Panc1 (cell line): Measurements from ENCODE around the gene ABLIM2. TPM values are rescaled to one million over a fixed set of nuclear protein-coding genes. Genes with fewer than 3 reads are reported as not detected.

ENCODE experiments used
- ATAC-seq: fragments of 200-7000 bp; cut with Tn5 transposase; 2 replicates; pipeline ENCODE4 v1.9.1; 2020; ENCODE audit warnings: mild to moderate bottlenecking, moderate library complexity
- BruUV-seq: library from RNA; stranded (reverse); fragments of 400-500 nt; replicated peaks from 2 replicates; lab custom pipeline; 2021; lab: Mats Ljungman, UMichigan
- CTCF ChIA-PET: fragments of 300-600 bp; sonication (Branson Sonifier 250); formaldehyde crosslinking; loops from one replicate; lab custom pipeline; 2022; ENCODE audit warnings: antibody characterized with exemption; lab: Charles Lee
- POLR2A ChIA-PET: fragments of 300-600 bp; sonication (Branson Sonifier 250); formaldehyde crosslinking; loops from one replicate; lab custom pipeline; 2022; ENCODE audit warnings: antibody characterized with exemption; lab: Charles Lee
- DNase-seq: peaks from one replicate; pipeline ENCODE4 v3.0.0-alpha.2; 2010; ENCODE audit warnings: low read depth, low spot score
- H3K27ac ChIP-seq: 2 replicates; pipeline ENCODE4 v1.5.1; 2011; ENCODE audit warnings: mild to moderate bottlenecking, low read length, inconsistent platforms
- H3K27me3 ChIP-seq: fragments of 200-500 bp; sonication (Bioruptor generic); 2 replicates; pipeline ENCODE4 v1.6.0; 2014; ENCODE audit warnings: low read length, inconsistent platforms; ENCODE audit not compliant: control insufficient read depth, insufficient read depth
- H3K36me3 ChIP-seq: fragments of 200-500 bp; sonication (Bioruptor generic); 2 replicates; pipeline ENCODE4 v1.5.1; 2014; ENCODE audit warnings: inconsistent platforms, mild to moderate bottlenecking, low read length, moderate library complexity; ENCODE audit not compliant: control insufficient read depth, insufficient read depth
- H3K4me1 ChIP-seq: 2 replicates; pipeline ENCODE4 v1.5.1; 2011; ENCODE audit warnings: inconsistent platforms, mild to moderate bottlenecking, low read length, moderate library complexity; ENCODE audit not compliant: control insufficient read depth, insufficient read depth
- H3K4me3 ChIP-seq, 2 experiments: 2 replicates each; pipeline ENCODE4 v1.5.1; 2011 to 2012; ENCODE audit warnings: low read depth in 2 of 2, low read length in 2 of 2, mild to moderate bottlenecking in 2 of 2, inconsistent platforms in 1 of 2, moderate library complexity in 1 of 2
- H3K9me3 ChIP-seq: fragments of 200-500 bp; sonication (Bioruptor generic); 2 replicates; pipeline ENCODE4 v1.5.1; 2014; ENCODE audit warnings: low read depth, mild to moderate bottlenecking, inconsistent platforms, low read length, moderate library complexity; ENCODE audit not compliant: control insufficient read depth, insufficient read depth
- POLR2AphosphoS5 ChIP-seq: IDR thresholded peaks from 2 replicates; pipeline ENCODE4 v1.6.1; 2012; ENCODE audit warnings: mild to moderate bottlenecking, low read depth, low read length, moderate library complexity
- SIN3A ChIP-seq: IDR thresholded peaks from 2 replicates; pipeline ENCODE4 v1.6.1; 2012; ENCODE audit warnings: low read depth, mild to moderate bottlenecking, low read length, moderate library complexity, borderline replicate concordance; ENCODE audit not compliant: insufficient read depth
- TCF7L2 ChIP-seq: IDR thresholded peaks from 2 replicates; pipeline ENCODE4 v1.6.1; 2011; ENCODE audit warnings: mild to moderate bottlenecking, low read depth, low read length, inconsistent platforms
- in situ Hi-C: cut with HindIII; loops from 2 replicates; pipeline ENCODE4 v1.10.0; 2016; ENCODE audit warnings: low sequenced_read_pairs, low pct_unique_long_range_greater_than_20kb
- intact Hi-C: fragments of 100-400 bp; cut with micrococcal nuclease; formaldehyde crosslinking; loops from one replicate; pipeline ENCODE4 v1.10.0; 2022; ENCODE audit not compliant: unreplicated experiment
- total RNA-seq: library from RNA; stranded (reverse); gene quantifications from one replicate; pipeline ENCODE4 v1.2.1, GENCODE V29; 2021; ENCODE audit not compliant: unreplicated experiment
- TF ChIP-seq, protein P1 (sequence below): fragments of 450-650 bp; IDR thresholded peaks from 2 replicates; pipeline ENCODE4 v1.5.1; 2017; ENCODE audit warnings: mild to moderate bottlenecking
- TF ChIP-seq, protein P2 (sequence below), 2 experiments: IDR thresholded peaks; 2 replicates each; pipeline ENCODE4 v1.6.1; 2011 to 2012; ENCODE audit warnings: low read depth in 2 of 2, control low read depth in 1 of 2, low read length in 1 of 2, mild to moderate bottlenecking in 1 of 2, moderate library complexity in 1 of 2; ENCODE audit not compliant: insufficient read depth in 1 of 2

Gene ABLIM2
- total RNA-seq, 1 experiment from 2014 or later = 0.64 TPM

DNA sequence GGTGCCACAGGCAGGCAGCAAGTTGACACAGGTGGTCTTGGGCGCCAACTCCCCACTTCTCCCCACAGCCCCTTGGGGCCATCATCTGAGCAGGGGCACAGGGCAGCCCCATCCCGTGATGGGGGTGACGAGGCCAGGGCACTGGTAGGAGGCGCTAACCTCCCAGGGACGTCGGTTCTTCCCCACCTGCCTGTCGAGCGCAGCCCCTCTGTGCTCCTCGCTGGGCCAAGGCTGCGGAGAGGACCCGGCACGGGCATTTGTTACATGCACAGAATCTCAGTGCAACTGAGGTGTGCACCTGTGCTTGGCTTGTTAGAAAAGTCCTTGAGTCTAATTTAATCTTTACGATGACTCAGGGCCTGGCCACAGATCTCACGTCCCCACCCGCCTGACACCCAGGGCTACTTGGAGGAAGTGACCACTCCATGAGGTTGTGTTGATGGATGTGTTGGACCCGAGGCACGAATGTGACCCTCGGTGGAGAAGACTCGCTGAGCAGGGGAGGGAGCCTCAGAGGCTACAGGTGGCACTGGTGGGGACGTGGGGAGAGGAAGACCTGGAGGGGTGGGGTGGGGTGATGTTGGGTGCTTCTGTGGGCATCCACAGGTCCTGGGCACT, 37.3 kb upstream of the ABLIM2 start:
- Histone ChIP-seq H3K9me3 (no peaks in the 10 kb centered on the region), H3K27ac (no peak overlapping the region), H3K4me3 (no peak overlapping the region), H3K27me3 (no peaks in the 10 kb centered on the region), H3K4me1 (peaks cover 12% of the 10 kb centered on the region), H3K36me3 (no peaks in the 10 kb centered on the region)
- no TSS peak for BruUV-seq
- DNase-seq (no peak), ATAC-seq (no peak)
- ChIA-PET CTCF (no interaction called here), POLR2A (no interaction called here)
- TF ChIP-seq TCF7L2 (no peak), SIN3A (no peak), POLR2AphosphoS5 (no peak)
- TF ChIP-seq, protein P1, sequence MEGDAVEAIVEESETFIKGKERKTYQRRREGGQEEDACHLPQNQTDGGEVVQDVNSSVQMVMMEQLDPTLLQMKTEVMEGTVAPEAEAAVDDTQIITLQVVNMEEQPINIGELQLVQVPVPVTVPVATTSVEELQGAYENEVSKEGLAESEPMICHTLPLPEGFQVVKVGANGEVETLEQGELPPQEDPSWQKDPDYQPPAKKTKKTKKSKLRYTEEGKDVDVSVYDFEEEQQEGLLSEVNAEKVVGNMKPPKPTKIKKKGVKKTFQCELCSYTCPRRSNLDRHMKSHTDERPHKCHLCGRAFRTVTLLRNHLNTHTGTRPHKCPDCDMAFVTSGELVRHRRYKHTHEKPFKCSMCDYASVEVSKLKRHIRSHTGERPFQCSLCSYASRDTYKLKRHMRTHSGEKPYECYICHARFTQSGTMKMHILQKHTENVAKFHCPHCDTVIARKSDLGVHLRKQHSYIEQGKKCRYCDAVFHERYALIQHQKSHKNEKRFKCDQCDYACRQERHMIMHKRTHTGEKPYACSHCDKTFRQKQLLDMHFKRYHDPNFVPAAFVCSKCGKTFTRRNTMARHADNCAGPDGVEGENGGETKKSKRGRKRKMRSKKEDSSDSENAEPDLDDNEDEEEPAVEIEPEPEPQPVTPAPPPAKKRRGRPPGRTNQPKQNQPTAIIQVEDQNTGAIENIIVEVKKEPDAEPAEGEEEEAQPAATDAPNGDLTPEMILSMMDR = no peak
- TF ChIP-seq, protein P2, sequence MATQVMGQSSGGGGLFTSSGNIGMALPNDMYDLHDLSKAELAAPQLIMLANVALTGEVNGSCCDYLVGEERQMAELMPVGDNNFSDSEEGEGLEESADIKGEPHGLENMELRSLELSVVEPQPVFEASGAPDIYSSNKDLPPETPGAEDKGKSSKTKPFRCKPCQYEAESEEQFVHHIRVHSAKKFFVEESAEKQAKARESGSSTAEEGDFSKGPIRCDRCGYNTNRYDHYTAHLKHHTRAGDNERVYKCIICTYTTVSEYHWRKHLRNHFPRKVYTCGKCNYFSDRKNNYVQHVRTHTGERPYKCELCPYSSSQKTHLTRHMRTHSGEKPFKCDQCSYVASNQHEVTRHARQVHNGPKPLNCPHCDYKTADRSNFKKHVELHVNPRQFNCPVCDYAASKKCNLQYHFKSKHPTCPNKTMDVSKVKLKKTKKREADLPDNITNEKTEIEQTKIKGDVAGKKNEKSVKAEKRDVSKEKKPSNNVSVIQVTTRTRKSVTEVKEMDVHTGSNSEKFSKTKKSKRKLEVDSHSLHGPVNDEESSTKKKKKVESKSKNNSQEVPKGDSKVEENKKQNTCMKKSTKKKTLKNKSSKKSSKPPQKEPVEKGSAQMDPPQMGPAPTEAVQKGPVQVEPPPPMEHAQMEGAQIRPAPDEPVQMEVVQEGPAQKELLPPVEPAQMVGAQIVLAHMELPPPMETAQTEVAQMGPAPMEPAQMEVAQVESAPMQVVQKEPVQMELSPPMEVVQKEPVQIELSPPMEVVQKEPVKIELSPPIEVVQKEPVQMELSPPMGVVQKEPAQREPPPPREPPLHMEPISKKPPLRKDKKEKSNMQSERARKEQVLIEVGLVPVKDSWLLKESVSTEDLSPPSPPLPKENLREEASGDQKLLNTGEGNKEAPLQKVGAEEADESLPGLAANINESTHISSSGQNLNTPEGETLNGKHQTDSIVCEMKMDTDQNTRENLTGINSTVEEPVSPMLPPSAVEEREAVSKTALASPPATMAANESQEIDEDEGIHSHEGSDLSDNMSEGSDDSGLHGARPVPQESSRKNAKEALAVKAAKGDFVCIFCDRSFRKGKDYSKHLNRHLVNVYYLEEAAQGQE (IDR thresholded peaks at IDR 0.05; ENCODE audit: insufficient read depth in 1 of 2, low read depth in 2 of 2, low read length in 1 of 2) = no peak
- intact Hi-C loops (no loop called here), in situ Hi-C loops (no loop called here)

DNA sequence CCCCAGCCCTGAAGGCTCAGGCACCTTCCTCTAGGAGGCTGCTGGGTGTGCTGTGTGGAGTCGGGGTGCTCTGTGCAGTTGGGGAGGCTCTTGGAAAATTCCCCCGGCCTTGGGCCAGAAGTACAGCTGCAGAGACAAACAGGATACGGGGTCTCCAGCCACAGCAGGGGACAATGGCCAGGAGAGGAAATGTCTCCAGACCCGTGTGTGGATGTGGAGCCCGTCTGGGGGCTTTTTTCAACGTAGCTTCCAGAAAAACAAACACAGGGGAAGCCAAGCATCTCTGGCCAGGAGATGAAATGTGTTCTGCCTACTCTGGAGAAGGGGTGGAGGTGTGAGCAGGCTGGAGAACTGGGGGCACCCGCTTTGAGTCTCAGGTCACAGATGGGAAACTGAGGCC, 36.8 kb upstream of the ABLIM2 start:
- in situ Hi-C loops = no loop called here
- ATAC-seq = no peak
- Histone ChIP-seq H3K4me1 (peaks cover 10% of the 10 kb centered on the region), H3K36me3 (no peaks in the 10 kb centered on the region), H3K9me3 (no peaks in the 10 kb centered on the region), H3K4me3 (no peak overlapping the region), H3K27ac (no peak overlapping the region), H3K27me3 (no peaks in the 10 kb centered on the region)
- intact Hi-C loops = no loop called here
- POLR2A ChIA-PET = no interaction called here
- CTCF ChIA-PET = no interaction called here
- DNase-seq = no peak
- TF ChIP-seq TCF7L2 (no peak), SIN3A (no peak), POLR2AphosphoS5 (no peak)
- TF ChIP-seq, protein P1 = no peak
- TF ChIP-seq, protein P2 (IDR thresholded peaks at IDR 0.05; ENCODE audit: insufficient read depth in 1 of 2, low read depth in 2 of 2, low read length in 1 of 2) = no peak
- BruUV-seq = no TSS peak
